Suppressor macrophage treated with lipopolysaccharide for 1 hour (primary cell): Measurements from ENCODE around the gene MAP9.
"Not testable (repeated sequence)": the region's sequence is repeated elsewhere in the genome, so short reads cannot be mapped to it uniquely, and the experiment has no call there.

Experiments used
- DNase-seq, 3 donors: peaks; one replicate each; pipeline ENCODE4 v3.0.0-alpha.2; 2020 to 2022

MAP9 gene

DNA sequence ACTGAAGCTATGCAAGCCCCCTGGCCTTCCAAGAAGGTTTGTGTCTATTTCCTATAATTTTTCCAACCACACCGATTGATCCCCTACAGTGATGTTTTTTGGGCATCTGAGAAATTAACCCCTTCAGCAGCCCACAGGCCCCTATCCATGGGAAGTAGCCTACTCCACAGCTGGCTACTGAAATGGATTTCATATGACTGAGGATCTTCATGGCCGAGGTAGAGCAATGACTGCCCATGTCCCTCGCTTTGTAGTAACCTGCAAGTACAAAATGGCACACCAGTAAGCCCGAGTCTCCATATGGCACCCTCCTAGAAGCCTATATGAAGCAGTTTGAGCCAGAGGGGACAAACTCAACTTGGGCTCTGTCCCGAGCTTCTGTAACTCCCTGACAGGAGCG lies 36.8 kb downstream of the MAP9 start:
- no peak for DNase-seq

GRCh38 chr4:155339588-155339987 lies 37.2 kb downstream of the MAP9 start:
- DNase-seq: no peak

- DNase-seq: no peak
Measured at GRCh38 chr4:155338196-155338595, 38.6 kb downstream of the MAP9 start.

DNA sequence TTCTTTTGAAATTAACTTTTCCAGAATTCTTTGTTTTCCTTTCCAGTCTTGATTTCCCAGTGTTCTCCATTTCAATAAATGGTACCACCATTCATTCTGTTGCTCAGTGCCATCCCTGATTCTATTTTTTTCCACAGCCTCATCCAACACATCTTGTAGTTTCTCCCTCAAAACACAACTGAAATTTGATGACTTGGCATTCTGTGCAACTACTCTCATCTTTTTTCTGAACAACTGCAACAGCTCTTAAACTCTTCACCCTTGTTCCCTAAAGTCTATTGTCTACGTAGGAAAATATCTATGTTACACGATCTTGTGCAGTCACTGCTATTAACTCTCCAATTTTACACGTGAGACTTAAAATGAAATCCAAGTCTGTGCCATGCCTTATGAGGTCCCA lies 40.5 kb downstream of the MAP9 start:
- DNase-seq: no peak

DNA sequence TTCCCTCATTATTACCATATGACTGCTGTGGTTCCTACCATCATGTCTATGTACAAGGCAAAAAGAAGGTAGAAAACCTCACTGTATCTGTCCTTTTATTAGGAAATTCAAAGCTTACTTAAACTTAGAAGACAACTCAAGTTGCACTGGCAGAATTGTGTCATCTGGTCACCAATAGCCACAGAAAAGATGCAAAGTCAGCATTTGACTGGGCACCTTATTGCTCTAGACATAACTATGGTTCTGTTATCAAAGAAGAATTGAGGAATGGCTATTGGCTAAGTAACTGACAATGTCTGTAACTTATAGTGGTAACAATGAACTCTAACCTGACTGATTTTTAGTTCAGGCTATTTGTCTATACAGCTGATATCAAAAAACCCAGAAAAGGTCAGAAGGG lies 45.3 kb downstream of the MAP9 start:
- no peak for DNase-seq

DNA sequence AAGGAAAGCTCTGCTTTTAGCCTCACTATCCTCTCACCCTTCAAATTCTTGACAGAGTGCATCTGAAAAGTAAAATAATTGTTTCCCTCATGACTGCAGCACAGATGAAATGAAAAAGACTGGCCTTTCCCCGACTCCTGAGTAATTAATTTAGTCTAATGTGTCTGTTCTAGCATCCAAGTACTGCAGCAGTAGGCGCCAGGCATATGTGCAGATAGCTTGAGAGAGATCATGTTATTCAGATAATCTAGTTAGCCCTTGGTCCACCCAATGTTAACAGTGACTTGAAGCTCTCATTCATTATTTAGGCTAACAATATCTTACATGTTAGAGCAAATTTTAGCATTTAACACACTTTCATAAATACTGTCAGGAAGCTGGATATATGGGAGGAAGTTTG lies 54.0 kb downstream of the MAP9 start:
- DNase-seq: no peak

DNA sequence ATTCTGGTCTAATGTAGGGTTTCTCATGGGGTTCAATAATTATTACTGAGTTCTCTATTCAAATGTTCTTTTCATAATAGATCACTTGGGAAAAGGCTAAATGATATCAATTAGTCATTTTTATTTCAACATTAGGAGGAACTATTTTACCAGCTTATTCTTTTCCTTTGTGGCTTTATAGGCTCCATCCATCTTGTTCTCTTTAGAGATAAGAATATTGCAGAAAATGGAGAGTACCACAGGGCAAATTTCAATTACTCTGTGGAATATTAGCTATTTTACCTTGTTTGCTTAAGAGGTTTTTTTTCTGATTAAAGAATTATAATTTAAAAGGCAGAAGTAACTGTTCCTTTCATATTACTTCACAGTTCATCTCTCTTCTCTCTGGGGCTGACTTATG lies 55.8 kb downstream of the MAP9 start:
- DNase-seq: no peak

- no peak for DNase-seq
Measured at GRCh38 chr4:155319516-155319915, 57.2 kb downstream of the MAP9 start.

DNA sequence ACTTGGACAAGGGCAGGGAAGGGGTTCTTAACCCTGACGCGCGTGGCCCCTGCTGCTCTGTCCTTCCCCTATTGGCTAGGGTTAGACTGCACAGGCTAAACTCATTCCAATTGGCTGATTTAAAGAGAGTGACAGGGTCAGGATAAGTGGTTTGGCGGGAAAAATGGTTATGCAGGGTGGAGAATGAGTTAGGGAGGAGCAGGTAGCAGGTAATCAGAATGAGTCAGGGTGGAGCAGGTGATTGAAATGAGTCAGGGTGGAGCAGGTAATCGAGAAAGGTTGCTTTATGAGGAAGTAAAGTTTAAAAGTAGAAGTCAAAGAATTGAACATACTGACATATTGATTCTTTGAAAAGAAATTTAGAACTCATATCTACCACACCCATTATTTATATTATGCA lies 64.7 kb downstream of the MAP9 start:
- DNase-seq: not testable (repeated sequence)

- no peak for DNase-seq
Measured at GRCh38 chr4:155307731-155308277, 69.0 kb downstream of the MAP9 start.

DNA sequence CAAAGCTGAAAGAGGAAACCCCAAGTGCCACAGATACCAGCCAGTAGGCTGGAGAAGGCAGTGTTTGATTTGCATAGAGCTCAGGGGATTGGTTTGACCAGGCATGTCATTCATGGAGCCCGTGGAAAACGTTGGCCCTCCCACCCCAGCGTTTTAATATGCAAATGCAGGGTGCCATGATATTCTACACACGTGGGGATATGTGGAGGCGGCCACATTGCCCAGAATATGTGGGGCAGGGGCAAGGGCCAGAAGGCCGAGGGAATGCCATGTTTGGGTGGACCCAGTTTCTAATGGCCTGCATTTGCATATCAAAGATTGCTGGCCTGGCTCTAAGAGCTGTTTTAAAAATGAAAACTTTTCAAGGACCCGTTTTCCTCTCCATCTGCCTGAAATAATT lies 71.1 kb downstream of the MAP9 start:
- DNase-seq: no peak

DNA sequence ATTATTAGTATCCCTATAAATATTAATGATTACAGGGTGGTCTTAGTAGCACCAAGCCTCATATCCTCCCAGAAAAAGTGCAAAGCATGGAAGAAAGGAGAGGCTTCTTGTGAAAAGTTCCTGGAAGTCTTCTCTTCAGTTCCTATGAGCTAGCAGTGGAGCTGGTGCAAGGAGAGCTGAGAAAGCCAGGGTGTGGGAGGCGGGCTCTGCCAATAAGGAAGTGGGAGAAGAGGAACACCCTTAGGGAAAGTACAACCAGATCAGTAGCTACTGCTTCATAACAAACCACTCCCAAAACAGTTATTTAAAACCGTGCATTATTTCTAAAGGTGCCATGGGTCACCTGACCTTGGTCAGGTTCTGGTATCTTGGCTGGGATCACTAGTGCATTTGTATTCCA lies 72.4 kb downstream of the MAP9 start:
- peak; percentile 35 to 51 (median 38) for DNase-seq

DNA sequence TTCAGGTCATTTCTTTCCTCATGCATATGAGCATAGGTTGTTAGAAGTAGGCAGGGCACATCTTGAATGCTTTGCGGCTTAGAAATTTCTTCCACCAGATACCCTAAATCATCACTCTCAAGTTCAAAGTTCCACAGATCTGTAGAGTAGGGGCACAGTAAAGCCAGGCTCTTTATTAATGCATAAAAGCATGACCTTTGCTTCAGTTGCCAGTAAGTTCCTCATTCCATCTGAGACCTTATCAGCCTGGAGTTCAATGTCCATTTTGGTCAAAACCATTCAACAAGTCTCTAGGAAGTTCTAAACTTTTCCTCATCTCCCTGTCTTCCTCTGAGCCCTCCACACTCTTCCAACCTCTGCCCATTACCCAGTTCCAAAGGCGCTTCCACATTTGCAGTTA lies 77.7 kb downstream of the MAP9 start:
- no peak for DNase-seq
